ENCODE results near the gene PHOSPHO2. TPM values are rescaled to one million over a fixed set of nuclear protein-coding genes. Genes with fewer than 3 reads are reported as not detected.

PHOSPHO2 gene
- total and polyA plus RNA-seq, 2 experiments from 2014 or later = 8.3 to 8.7 TPM

DNA sequence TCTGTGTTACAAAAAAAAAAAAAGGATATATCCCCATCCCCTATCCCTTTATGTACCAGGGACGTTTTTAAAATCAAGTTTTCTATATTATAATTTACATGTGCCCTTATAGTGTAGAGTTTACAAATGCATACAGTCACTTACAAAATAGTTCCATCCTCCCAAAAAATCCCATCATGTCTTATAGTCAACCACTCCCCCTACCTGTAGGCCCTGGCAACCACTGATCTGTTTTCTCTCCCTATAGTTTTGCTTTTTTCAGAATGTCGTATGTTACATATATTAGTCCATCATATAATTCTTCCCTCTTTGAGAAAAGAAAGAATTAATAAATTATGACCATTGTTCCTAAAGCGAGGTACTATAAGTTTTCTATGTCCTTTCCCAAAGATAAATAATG is 17.9 kb upstream of the PHOSPHO2 start:
- H3K27me3 ChIP-seq (ENCODE audit: insufficient read depth) = no peaks in the 10 kb centered on the region
- Mint-ChIP-seq H3K4me3 (no peak overlapping the region), H3K27me3 (ENCODE audit: insufficient read depth, low read depth, poor library complexity) (no peaks in the 10 kb centered on the region), H3K27ac (peak overlapping the region; percentile 16; the same call in 1 of the 2 replicates), H3K9me3 (no peaks in the 10 kb centered on the region), H3K36me3 (ENCODE audit: low read depth) (peaks cover 2% of the 10 kb centered on the region; the same call in 1 of the 3 replicates), H3K4me1 (peaks cover 20% of the 10 kb centered on the region)
- no peaks in the 10 kb centered on the region for H3K79me2 ChIP-seq (replicated peaks; ENCODE audit: insufficient read depth)
- TF ChIP-seq CTCF (conservative IDR thresholded peaks at IDR 0.05; ENCODE audit: low read depth in 2 of 2) (peak; percentile 72 to 73), ZNF114 (CRISPR knock-in tag; IDR thresholded peaks at IDR 0.05) (no peak), NANOG (IDR thresholded peaks at IDR 0.05; ENCODE audit: borderline replicate concordance) (no peak), ZNF331 (CRISPR knock-in tag; IDR thresholded peaks at IDR 0.05; ENCODE audit: low read depth) (no peak)
- H3F3A ChIP-seq (replicated peaks; ENCODE audit: low read depth) = no peaks in the 10 kb centered on the region
- DNase-seq (ENCODE audit: low spot score) (peak; percentile 59), ATAC-seq (peak; percentile 80)
- no peaks in the 10 kb centered on the region for H3K36me3 ChIP-seq (ENCODE audit: insufficient read depth)
- no peak overlapping the region for H2AFZ ChIP-seq
- no peak overlapping the region for H3K4me2 ChIP-seq
- H4K20me1 ChIP-seq (replicated peaks; ENCODE audit: insufficient read depth) = no peaks in the 10 kb centered on the region
- no peak overlapping the region for H3K4me3 ChIP-seq
- no peak overlapping the region for H3K27ac ChIP-seq (ENCODE audit: low read depth)
- no peaks in the 10 kb centered on the region for H3K9me2 ChIP-seq (ENCODE audit: insufficient read depth)
- peaks cover 12% of the 10 kb centered on the region for H3K4me1 ChIP-seq (ENCODE audit: insufficient read depth)

DNA sequence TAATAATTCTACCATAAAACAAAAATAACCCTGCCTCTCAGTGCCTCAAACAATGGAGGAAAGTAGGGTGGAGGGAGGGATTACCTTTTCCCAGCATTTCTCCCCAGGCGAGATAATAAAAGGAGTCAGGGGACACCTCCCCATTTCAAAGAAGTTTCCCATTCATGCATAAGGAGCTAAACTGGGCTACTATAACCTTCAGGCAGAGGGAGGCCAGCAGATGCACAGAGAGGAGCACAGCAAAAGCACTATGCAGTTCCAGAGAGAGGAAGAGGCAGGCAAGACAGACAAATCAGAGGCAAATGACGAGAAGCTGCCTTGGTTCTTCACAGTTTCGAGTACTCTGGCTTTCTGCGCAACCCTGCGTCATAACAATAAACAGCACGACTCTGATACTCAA is 17.4 kb upstream of the PHOSPHO2 start:
- DNase-seq (ENCODE audit: low spot score) (no peak), ATAC-seq (peak; percentile 68)
- Mint-ChIP-seq H3K9me3 (no peaks in the 10 kb centered on the region), H3K36me3 (ENCODE audit: low read depth) (peaks cover 2% of the 10 kb centered on the region; the same call in 1 of the 3 replicates), H3K27ac (no peak overlapping the region; the same call in 1 of the 2 replicates), H3K4me1 (peaks cover 20% of the 10 kb centered on the region), H3K4me3 (no peak overlapping the region), H3K27me3 (ENCODE audit: insufficient read depth, low read depth, poor library complexity) (no peaks in the 10 kb centered on the region)
- Histone ChIP-seq H3K79me2 (replicated peaks; ENCODE audit: insufficient read depth) (no peaks in the 10 kb centered on the region), H2AFZ (peak overlapping the region; percentile 7; the same call in 1 of the 2 replicates), H3K36me3 (ENCODE audit: insufficient read depth) (no peaks in the 10 kb centered on the region), H3K4me1 (ENCODE audit: insufficient read depth) (peaks cover 17% of the 10 kb centered on the region), H3K9me2 (ENCODE audit: insufficient read depth) (no peaks in the 10 kb centered on the region), H3K27me3 (ENCODE audit: insufficient read depth) (no peaks in the 10 kb centered on the region), H3K4me2 (no peak overlapping the region), H3F3A (replicated peaks; ENCODE audit: low read depth) (no peaks in the 10 kb centered on the region), H4K20me1 (replicated peaks; ENCODE audit: insufficient read depth) (no peaks in the 10 kb centered on the region), H3K4me3 (no peak overlapping the region), H3K27ac (ENCODE audit: low read depth) (peak overlapping the region; percentile 5; the same call in 1 of the 2 replicates)
- TF ChIP-seq EZH2phosphoT487 (IDR thresholded peaks at IDR 0.05; ENCODE audit: unreplicated experiment) (no peak), ETS1 (IDR thresholded peaks at IDR 0.05) (no peak), ZNF462 (CRISPR knock-in tag; IDR thresholded peaks at IDR 0.05) (no peak), ZNF114 (CRISPR knock-in tag; IDR thresholded peaks at IDR 0.05) (no peak), NANOG (IDR thresholded peaks at IDR 0.05; ENCODE audit: borderline replicate concordance) (no peak), CTCF (conservative IDR thresholded peaks at IDR 0.05; ENCODE audit: low read depth in 2 of 2) (no peak), JUNB (IDR thresholded peaks at IDR 0.05; ENCODE audit: unreplicated experiment) (no peak), CREB1 (CRISPR knock-in tag; IDR thresholded peaks at IDR 0.05; ENCODE audit: low read depth) (no peak), STAT1 (IDR thresholded peaks at IDR 0.05; ENCODE audit: unreplicated experiment) (no peak), ZNF331 (CRISPR knock-in tag; IDR thresholded peaks at IDR 0.05; ENCODE audit: low read depth) (no peak)
